ENCODE results near the gene SAP25.

The SAP25 gene

GRCh38 chr7:100585511-100586265 is 12.0 kb upstream of the SAP25 start, which contains the start of gene LRCH4:
LRCH4 (minus strand) TSS chr7:100586129; CDS start chr7:100586100, 29 bp downstream.
- no peak for TF ChIP-seq CTCF (IDR thresholded peaks at IDR 0.05; ENCODE audit: low read depth, low read length, missing control alignments)
- DNase-seq (ENCODE audit: low read depth) = no peak

DNA sequence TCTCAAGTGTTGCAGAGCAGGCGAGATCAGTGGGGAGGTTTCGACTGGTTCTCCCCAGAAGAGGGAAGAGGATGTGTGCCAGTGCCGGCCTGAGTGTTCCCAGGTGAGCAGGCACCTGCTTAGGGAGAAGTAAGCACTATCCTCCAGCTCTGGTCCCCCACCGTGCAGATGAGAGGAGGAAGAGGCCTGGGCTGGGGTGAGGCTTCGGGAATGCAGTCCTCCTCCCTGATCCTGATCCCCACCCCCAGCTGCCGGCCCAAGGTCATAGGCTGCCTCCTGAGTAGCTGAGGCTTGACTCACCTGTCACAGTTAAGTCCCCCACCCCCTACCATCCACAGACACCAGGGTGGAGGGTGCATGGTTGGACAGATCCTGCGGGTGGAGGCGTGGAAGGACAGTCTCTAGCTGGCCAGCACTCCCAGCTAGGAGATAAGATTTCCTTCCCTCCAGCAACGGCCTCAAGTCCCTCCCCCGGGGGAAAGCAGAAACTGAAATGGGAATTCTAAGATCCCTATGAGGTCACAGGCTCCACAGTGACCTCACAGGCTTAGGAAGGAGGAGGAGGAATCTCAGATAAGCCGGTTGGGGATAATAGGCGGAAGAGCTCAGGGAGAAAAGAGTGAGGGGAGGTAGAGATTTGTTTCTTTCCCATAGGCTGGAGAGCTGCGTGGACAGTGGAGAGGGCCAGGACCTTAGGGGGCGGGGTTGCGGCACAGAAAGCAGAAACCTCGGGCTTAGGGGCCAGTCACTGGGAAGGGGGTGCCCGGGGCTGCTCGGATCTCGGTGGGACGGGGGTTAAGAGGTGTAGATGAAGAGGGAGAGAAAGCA is 11.2 kb upstream of the SAP25 start:
- TF ChIP-seq CTCF (IDR thresholded peaks at IDR 0.05; ENCODE audit: low read depth, low read length, missing control alignments) = no peak
- DNase-seq (ENCODE audit: low read depth) = no peak
- peak overlapping the region; percentile 89 for H3K4me3 ChIP-seq (ENCODE audit: low read depth, low read length)

More at GRCh38 chr7:100585511-100586265, 12.0 kb upstream of the SAP25 start, which contains the start of gene LRCH4:
- H3K4me3 ChIP-seq (ENCODE audit: low read depth, low read length) = peak within 1 kb of the TSS; percentile 89

DNA sequence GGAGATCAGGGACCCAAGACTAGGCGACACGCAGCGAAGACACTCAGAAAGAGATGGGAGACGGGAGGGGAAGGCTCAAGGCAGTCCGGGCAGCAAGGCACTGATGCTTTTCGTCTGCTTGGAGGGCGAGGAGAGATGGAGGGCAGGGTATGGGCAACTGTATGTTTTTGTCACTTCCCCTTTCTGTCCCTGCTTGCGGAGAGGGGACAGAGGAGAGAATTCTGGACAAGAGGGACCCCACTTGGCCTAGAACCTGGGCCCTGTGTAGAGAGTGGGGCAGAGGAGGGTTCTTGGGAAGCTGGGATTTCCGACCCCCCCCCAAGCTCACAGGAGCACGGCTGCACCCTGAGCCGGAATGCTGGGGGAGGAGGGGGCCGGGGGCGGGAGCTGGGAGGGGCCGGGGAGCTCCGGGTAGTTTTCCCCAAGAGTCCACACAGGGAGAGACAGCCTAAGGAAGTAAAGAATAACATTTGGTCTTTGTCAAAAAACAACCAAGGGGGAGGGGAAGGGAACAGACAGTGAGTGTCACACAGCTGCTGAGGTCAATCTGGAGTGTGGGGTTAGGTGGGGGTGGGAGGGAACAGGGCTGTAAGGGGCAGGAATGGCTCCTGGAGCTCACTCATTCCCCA is 10.5 kb upstream of the SAP25 start:
- no peak for TF ChIP-seq CTCF (IDR thresholded peaks at IDR 0.05; ENCODE audit: low read depth, low read length, missing control alignments)
- H3K4me3 ChIP-seq (ENCODE audit: low read depth, low read length) = peak overlapping the region; percentile 89
- DNase-seq (ENCODE audit: low read depth) = no peak

DNA sequence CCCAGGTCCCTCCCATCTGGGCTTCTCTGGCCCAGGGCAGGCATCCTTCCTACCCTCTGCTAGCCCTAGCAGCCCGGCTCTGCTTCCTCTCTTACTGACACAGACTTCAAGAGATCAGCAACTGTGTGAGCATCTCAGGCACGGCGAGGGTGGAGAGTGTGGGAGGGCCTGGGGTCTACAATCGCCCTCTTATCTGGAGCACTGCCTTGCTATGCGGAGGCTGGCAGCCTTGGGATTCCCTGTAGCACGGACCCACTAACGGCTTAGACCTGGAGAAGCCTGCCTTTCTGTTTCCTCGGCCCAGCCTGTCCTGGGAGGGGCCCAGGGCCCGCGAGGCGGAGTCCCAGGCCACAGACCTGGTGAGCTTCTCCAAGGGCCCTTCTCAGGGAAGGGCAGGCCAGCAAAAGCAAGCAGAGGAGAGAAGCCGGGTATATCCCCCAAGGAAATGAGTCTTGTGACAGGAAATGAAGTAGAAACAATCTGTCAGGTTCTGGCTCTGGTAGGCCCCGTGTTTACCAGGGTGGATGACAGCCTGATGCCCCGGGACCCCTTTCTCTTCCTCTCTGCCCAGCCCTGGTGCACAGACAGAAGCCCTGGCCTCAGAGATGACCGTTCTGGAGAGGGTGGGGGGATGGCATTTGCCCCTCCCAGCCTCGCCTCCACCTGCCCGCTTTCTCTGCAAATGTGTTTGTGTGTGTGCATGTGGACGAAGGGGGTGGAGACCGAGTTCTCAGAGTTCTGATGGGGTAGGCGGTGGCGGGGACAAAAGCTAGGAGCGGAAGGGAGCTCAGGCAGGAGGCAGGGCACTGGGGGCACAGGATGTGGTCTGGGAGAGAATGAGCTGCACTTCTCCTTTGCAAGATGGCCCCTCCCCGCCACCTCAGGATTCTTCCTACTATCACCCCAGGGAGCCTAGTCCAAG is 9.7 kb upstream of the SAP25 start:
- TF ChIP-seq CTCF (IDR thresholded peaks at IDR 0.05; ENCODE audit: low read depth, low read length, missing control alignments) = no peak
- DNase-seq (ENCODE audit: low read depth) = peak; percentile 51
- H3K4me3 ChIP-seq (ENCODE audit: low read depth, low read length) = peak overlapping the region; percentile 56

- H3K4me3 ChIP-seq (ENCODE audit: low read depth, low read length) = no peak overlapping the region; the same call in 1 of the 2 replicates
- TF ChIP-seq CTCF (IDR thresholded peaks at IDR 0.05; ENCODE audit: low read depth, low read length, missing control alignments) = no peak
- no peak for DNase-seq (ENCODE audit: low read depth)
Measured at GRCh38 chr7:100582650-100583049, 8.9 kb upstream of the SAP25 start.

GRCh38 chr7:100582041-100582579 is 8.4 kb upstream of the SAP25 start:
- no peak overlapping the region for H3K4me3 ChIP-seq (ENCODE audit: low read depth, low read length)
- DNase-seq (ENCODE audit: low read depth) = no peak
- no peak for TF ChIP-seq CTCF (IDR thresholded peaks at IDR 0.05; ENCODE audit: low read depth, low read length, missing control alignments)

Data from GM12864 (cell line).